Chondrocyte (in vitro differentiated cells): ENCODE measurements around the gene WDTC1. TPM values are rescaled to one million over a fixed set of nuclear protein-coding genes. Genes with fewer than 3 reads are reported as not detected.
"Not testable (repeated sequence)": the region's sequence is repeated elsewhere in the genome, so short reads cannot be mapped to it uniquely, and the experiment has no call there.

Source experiments
- DNase-seq: peaks from one replicate; pipeline ENCODE4 v3.0.0; 2021; ENCODE audit warnings: mixed read lengths, low spot score
- H3K27ac Mint-ChIP-seq: one replicate; pipeline ENCODE4 v1.8.0; 2021; ENCODE audit warnings: mild to moderate bottlenecking, moderate library complexity, mixed read lengths; ENCODE audit not compliant: unreplicated experiment
- H3K27me3 Mint-ChIP-seq: 2 replicates; pipeline ENCODE4 v1.8.0; 2021; ENCODE audit warnings: low read depth, mixed read lengths
- H3K36me3 Mint-ChIP-seq: 2 replicates; pipeline ENCODE4 v1.8.0; 2021; ENCODE audit warnings: low read depth, mixed read lengths
- H3K4me1 Mint-ChIP-seq: 2 replicates; pipeline ENCODE4 v1.8.0; 2021; ENCODE audit warnings: low read depth, mild to moderate bottlenecking, mixed read lengths
- H3K4me3 Mint-ChIP-seq: one replicate; pipeline ENCODE4 v1.8.0; 2021; ENCODE audit warnings: mild to moderate bottlenecking, moderate library complexity, mixed read lengths; ENCODE audit not compliant: unreplicated experiment
- H3K9me3 Mint-ChIP-seq: 2 replicates; pipeline ENCODE4 v1.8.0; 2021; ENCODE audit warnings: low read depth, mixed read lengths
- CTCF ChIP-seq: fragments of 200-600 bp; sonication (generic); IDR thresholded peaks from 2 replicates; pipeline ENCODE4 v1.5.0; 2021; ENCODE audit warnings: antibody characterized with exemption, mild to moderate bottlenecking, moderate library complexity
- long read RNA-seq: library from polyadenylated mRNA; stranded (forward); transcript quantifications from one replicate; pipeline ENCODE4 v2.0.0, GENCODE V29; 2021
- total RNA-seq: library from RNA; stranded (reverse); gene quantifications from 3 replicates; pipeline ENCODE4 v1.2.1, GENCODE V29; 2021

WDTC1 gene
- total RNA-seq, result 30.8 to 32.4 TPM (median 31.2 TPM) in 3 replicates
- long read RNA-seq, full-length matches to known transcripts, result 14 of 30 reads
- long read RNA-seq, partial matches to known transcripts, result 6 of 30 reads
- long read RNA-seq, other reads (novel, unspliced or antisense), result 10 of 30 reads

GRCh38 chr1:27234049-27234882 is at the start of gene WDTC1:
WDTC1 (plus strand) TSS chr1:27234632; CDS start chr1:27261055, 26,423 bp downstream.
- peaks cover 29% of the 10 kb centered on the region for H3K4me1 Mint-ChIP-seq

GRCh38 chr1:27184665-27185064 is 49.8 kb upstream of the WDTC1 start:
- not testable (repeated sequence) for H3K4me1 Mint-ChIP-seq, H3K9me3 Mint-ChIP-seq

More at GRCh38 chr1:27234049-27234882, at the start of gene WDTC1:
- Mint-ChIP-seq H3K27me3 (no peaks in the 10 kb centered on the region), H3K36me3 (no peaks in the 10 kb centered on the region), H3K4me3 (peak within 1 kb of the TSS; percentile 94), H3K27ac (peak within 1 kb of the TSS; percentile 80), H3K9me3 (no peaks in the 10 kb centered on the region)
- no peak for TF ChIP-seq CTCF
- DNase-seq, result peak; percentile 100

GRCh38 chr1:27192039-27192529 is 42.3 kb upstream of the WDTC1 start:
- H3K9me3 Mint-ChIP-seq, result no peaks in the 10 kb centered on the region
- H3K36me3 Mint-ChIP-seq, result no peaks in the 10 kb centered on the region
- TF ChIP-seq CTCF, result no peak
- H3K4me1 Mint-ChIP-seq, result peaks cover 15% of the 10 kb centered on the region
- H3K27ac Mint-ChIP-seq, result no peak overlapping the region
- H3K4me3 Mint-ChIP-seq, result no peak overlapping the region
- H3K27me3 Mint-ChIP-seq, result no peaks in the 10 kb centered on the region
- peak; percentile 12 for DNase-seq

More at GRCh38 chr1:27184665-27185064, 49.8 kb upstream of the WDTC1 start:
- H3K27ac Mint-ChIP-seq, H3K36me3 Mint-ChIP-seq, H3K27me3 Mint-ChIP-seq, H3K4me3 Mint-ChIP-seq, DNase-seq: not testable (repeated sequence)

GRCh38 chr1:27193194-27193593 is 41.2 kb upstream of the WDTC1 start:
- no peaks in the 10 kb centered on the region for H3K36me3 Mint-ChIP-seq
- no peak overlapping the region for H3K4me3 Mint-ChIP-seq
- no peak overlapping the region for H3K27ac Mint-ChIP-seq
- no peak for DNase-seq
- no peaks in the 10 kb centered on the region for H3K27me3 Mint-ChIP-seq
- no peaks in the 10 kb centered on the region for H3K9me3 Mint-ChIP-seq
- no peak for TF ChIP-seq CTCF
- H3K4me1 Mint-ChIP-seq, result peaks cover 20% of the 10 kb centered on the region

GRCh38 chr1:27201295-27201694 is 33.1 kb upstream of the WDTC1 start:
- TF ChIP-seq CTCF, result no peak
- Mint-ChIP-seq H3K4me3 (no peak overlapping the region), H3K9me3 (no peaks in the 10 kb centered on the region), H3K4me1 (peaks cover 11% of the 10 kb centered on the region), H3K36me3 (no peaks in the 10 kb centered on the region), H3K27me3 (peaks cover 2% of the 10 kb centered on the region), H3K27ac (no peak overlapping the region)
- peak; percentile 83 for DNase-seq
